GM18873 (cell line): Measurements from ENCODE around the gene TK2.
A peak's percentile ranks its signal among the peaks of the same experiment; 100 is the strongest.

Experiments
- ATAC-seq: cut with Tn5 transposase; IDR thresholded peaks from one replicate; pipeline ENCODE4 v1.9.1; 2021; ENCODE audit warnings: mild to moderate bottlenecking, moderate library complexity, moderate number of reproducible peaks; ENCODE audit not compliant: unreplicated experiment, low FRiP score

TK2 gene

GRCh38 chr16:66486773-66487579 lies 62.9 kb downstream of the TK2 start:
- no peak for ATAC-seq

GRCh38 chr16:66486199-66486772 lies 63.6 kb downstream of the TK2 start:
- ATAC-seq, result no peak

DNA sequence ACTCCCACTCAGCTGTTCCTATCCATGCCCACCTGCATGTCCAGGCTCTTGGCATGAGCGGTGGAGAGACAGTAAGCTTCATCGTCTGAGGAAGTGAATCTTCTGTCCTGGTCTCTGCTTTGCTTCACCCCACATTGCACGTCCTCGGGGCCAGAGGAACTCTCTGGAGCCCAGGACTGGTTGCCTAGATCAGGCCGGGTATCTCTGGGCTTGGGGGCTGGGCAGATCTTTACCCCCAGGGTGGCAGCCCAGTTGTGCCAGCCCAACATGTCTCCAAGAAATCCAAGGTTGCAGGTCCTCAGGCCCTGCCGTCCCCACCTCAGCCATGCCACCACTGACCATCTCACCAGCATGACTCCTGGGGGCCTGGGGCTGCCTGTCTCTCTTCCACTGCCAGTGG lies 64.5 kb downstream of the TK2 start:
- ATAC-seq, result no peak

GRCh38 chr16:66484453-66485213 lies 65.3 kb downstream of the TK2 start:
- no peak for ATAC-seq

GRCh38 chr16:66483689-66484452 lies 66.1 kb downstream of the TK2 start:
- ATAC-seq, result no peak

DNA sequence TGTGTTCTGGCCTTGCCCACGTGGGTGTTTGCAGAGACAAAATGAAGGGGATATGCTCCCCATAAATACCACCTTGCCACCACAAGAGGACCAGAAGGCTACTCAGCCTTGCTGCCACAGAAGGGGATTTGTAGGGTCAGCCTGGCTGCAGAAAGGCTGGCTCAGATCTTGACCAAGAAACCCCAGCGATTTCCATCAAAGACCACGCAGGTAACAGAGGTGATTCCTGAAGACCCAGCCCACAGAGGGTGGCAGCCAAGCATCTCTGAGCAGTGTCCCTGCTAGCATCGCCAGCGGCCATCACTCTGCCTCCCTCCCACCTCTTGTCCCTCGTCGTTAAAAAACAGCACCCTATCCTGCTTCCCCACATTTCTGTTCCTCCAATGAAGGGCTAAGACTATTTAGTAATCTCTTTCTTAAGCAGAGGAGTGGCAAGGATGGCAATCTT lies 68.0 kb downstream of the TK2 start:
- no peak for ATAC-seq

DNA sequence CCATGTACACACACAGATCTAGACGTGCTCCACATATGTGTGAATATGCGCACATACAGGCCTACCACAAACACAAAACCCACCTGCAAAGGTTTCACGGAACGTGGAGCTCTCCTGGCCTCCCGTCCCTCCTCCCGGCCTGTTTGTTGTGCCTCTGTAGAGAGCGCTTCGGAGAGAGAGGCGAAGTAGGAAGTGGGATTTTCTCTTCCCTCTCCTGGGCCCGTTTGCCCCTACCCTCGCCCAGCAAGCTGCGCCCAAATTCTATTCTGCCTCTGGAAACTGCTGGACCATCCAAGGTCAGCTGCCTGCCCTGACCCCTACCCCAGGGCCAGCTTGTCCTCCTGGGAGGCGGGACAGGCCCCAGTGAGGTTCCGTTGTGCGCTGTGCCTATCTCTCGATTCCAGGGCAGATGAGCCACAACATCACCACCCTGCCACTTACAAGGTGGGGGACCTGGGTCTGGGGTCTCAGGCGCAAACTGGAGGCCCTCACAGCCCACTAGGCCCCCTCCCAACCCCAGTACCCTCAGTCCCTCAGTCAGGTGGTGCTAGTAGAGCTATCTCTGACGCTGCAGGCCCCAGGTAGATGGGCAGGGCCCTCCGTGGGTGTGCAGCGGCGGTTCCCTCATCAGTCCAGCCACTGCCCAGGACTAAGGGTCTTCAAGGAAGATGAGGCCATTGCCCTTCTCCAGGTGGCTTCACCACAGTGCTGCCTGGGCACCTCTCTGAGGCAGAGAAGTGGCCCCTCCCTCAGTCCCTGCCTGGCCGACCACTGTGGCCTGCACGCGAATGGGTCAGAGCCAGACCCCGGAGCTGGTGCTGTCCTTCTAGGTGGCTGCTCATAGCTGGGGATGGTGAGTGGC lies 68.6 kb downstream of the TK2 start:
- ATAC-seq, result no peak

- ATAC-seq, result no peak
Measured at GRCh38 chr16:66480265-66481080, 69.4 kb downstream of the TK2 start.

DNA sequence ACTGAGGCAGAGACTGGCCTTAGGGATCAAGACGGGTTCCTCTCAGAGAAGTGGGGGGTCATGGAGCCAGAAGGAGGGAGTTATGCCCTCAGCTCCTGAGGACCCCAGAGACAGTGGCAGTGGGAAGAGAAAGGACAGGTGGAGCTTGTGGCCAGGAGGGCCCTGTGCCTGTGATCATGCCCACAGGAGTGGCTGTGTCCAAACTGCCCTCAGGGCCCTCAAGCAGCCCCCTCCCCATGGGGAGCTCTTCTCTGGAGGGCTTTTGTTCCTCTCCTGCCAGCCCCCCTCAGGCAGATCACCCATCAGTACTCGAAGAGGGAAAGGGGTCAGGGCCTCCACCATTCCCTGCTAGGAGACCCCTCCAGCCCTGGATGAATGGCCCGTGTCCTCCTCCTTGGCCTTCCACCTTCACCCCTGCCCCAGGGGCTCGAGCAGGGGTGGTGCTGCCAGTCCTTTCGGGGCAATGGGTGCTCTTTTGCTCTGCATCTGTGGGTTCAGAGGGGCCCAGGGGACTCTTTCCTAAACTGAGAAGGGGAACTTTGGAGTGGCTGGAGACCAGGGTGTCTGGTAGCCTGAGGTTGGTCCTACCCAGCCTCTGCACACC lies 70.2 kb downstream of the TK2 start:
- ATAC-seq, result no peak

DNA sequence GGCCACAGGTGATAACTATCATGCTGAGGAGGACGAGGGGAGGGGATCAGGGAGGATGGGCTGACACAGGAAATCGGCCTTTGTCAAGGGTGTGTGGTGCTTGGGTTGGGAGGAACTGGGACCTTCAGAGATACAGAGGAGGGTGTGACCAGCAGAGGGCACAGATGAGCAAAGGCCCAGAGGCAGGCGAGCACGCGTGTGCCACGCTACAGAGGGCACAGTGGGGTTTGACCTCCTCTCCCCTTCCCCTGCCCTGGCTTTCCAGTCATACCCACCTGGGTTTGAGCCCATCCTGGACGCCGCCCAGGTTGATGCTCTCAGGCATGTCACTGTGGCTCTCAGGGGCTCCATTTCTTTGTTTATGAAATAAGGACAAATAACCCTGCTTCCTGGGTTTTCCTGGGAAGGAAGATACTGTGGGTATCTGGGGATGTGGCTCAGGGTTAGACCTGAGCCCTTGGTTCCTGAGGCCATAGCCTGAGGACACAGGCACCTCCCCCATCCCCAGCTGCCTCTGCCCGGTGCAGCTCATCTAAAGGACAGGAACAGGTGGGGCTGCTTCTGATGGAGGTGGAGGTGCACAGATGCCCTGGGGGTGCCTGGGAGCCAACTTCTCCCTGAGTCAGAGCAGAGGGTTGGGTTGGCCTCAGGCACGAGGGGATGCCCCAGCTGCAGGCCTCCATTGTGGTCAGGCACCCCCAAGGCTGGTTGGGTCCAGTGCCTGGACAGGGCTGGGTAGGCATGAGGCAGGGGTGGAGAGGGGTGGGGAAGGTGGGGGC lies 71.0 kb downstream of the TK2 start:
- ATAC-seq, result peak; percentile 59

GRCh38 chr16:66477028-66477515 lies 72.8 kb downstream of the TK2 start:
- no peak for ATAC-seq

DNA sequence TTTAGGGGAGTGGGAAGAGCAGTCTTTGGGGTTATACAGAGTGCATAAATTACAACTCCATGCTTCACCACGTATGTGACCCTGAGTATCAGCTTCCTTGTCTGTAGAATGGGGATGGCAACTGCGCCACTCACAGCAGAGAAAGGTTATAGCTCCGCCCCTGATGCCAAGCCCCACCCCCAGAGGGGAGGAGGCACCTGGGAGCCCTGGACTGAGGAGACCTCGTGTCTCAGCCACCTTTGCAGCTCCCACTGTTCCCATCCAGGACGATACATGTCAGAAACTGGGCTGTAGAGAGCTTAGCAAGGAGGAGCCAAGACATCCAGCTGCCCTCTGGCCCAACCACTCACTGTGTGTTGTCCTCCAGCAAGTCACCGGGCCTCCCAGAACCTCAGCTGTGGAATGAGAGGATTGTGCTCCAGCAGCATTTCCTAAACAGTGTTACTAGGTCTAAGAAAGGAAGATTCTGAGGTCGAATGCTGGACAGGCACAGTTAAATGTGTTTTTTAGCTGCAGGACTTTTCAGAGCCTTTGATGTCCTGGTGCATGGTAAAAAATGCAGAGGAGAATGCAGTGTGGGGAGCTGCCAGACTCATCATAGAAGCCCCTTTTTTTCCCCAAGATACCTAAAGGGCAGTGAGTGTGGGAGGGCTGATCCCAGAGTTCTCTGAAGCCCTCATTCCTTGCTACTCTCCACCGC lies 73.4 kb downstream of the TK2 start:
- ATAC-seq, result no peak

DNA sequence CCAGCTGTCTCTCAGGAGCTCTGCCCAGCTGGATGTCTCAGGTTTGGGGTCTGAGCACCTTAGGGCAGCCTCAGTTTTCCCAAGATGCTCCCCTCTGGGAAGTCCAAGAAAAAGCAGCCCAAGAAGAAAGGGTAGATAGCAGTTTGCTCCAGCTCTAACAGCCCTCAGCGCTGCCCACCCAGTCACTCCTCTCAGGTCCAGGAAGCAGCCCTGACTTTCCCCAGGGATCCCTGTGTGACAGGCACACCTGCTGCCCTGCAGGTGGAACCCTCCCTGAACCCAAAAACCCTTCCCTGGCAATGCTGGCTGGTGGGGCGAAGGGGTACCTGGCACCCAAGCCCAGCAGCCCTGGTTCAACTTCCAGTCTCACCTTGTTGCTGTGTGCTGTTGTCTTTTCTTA lies 74.7 kb downstream of the TK2 start:
- ATAC-seq, result no peak

GRCh38 chr16:66474750-66475199 lies 75.1 kb downstream of the TK2 start:
- no peak for ATAC-seq

GRCh38 chr16:66473654-66474519 lies 76.0 kb downstream of the TK2 start:
- no peak for ATAC-seq

- no peak for ATAC-seq
Measured at GRCh38 chr16:66473051-66473571, 76.8 kb downstream of the TK2 start.
